EL (cell line): Measurements from ENCODE around the gene MAD2L1BP.

Experiments used
- DNase-seq: peaks from one replicate; pipeline ENCODE4 v3.0.0-alpha.2; 2016

MAD2L1BP gene

GRCh38 chr6:43683708-43684455 is 48.2 kb downstream of the MAD2L1BP start:
- no peak for DNase-seq

- no peak for DNase-seq
Measured at GRCh38 chr6:43687079-43687436, 51.4 kb downstream of the MAD2L1BP start.

- DNase-seq = peak; percentile 85
Measured at GRCh38 chr6:43687437-43688347, 52.1 kb downstream of the MAD2L1BP start, which contains the start of gene MRPS18A. Gene MRPS18A, minus strand, starts transcription at chr6:43687791. Its CDS starts 12 bp downstream, at chr6:43687779.

- DNase-seq = no peak
Measured at GRCh38 chr6:43689421-43689820, 53.8 kb downstream of the MAD2L1BP start.
